CD4-positive, alpha-beta T cell treated with Interleukin-21 for 1 hour (primary cell): ENCODE results near the gene ABHD17A.
A peak's percentile ranks its signal among the peaks of the same experiment; 100 is the strongest.
"Not testable (repeated sequence)": the region's sequence is repeated elsewhere in the genome, so short reads cannot be mapped to it uniquely, and the experiment has no call there.

ENCODE experiments used
- DNase-seq: peaks from one replicate; pipeline ENCODE4 v3.0.0-alpha.2; 2020

ABHD17A gene

GRCh38 chr19:1909761-1910080 is 24.4 kb upstream of the ABHD17A start:
- DNase-seq: no peak

- DNase-seq: no peak
Measured at GRCh38 chr19:1908364-1908678, 23.0 kb upstream of the ABHD17A start.

- DNase-seq: no peak
Measured at GRCh38 chr19:1907563-1908363, 22.5 kb upstream of the ABHD17A start.

GRCh38 chr19:1906985-1907562 is 21.8 kb upstream of the ABHD17A start:
- no peak for DNase-seq

GRCh38 chr19:1905863-1906375 is 20.6 kb upstream of the ABHD17A start:
- DNase-seq: no peak

- peak; percentile 99 for DNase-seq
Measured at GRCh38 chr19:1905110-1905862, 20.0 kb upstream of the ABHD17A start, which contains the start of the genes ADAT3 and SCAMP4. Gene ADAT3, plus strand, starts transcription at chr19:1905399. Its CDS starts 6,649 bp downstream, at chr19:1912048. Gene SCAMP4, plus strand, starts transcription at chr19:1905399. Its CDS starts 9,621 bp downstream, at chr19:1915020.

- no peak for DNase-seq
Measured at GRCh38 chr19:1904860-1905109, 19.5 kb upstream of the ABHD17A start.

GRCh38 chr19:1902923-1903322 is 17.6 kb upstream of the ABHD17A start:
- DNase-seq: no peak

- DNase-seq: no peak
Measured at GRCh38 chr19:1901940-1902404, 16.7 kb upstream of the ABHD17A start.

- no peak for DNase-seq
Measured at GRCh38 chr19:1896508-1896907, 11.2 kb upstream of the ABHD17A start.

GRCh38 chr19:1893791-1894190 is 8.5 kb upstream of the ABHD17A start:
- DNase-seq: no peak

GRCh38 chr19:1889907-1890306 is 4.6 kb upstream of the ABHD17A start:
- DNase-seq: no peak

GRCh38 chr19:1888385-1888784 is 3.1 kb upstream of the ABHD17A start:
- no peak for DNase-seq

GRCh38 chr19:1886360-1886759 is 1.1 kb upstream of the ABHD17A start:
- not testable (repeated sequence) for DNase-seq

GRCh38 chr19:1884719-1885334 is 469 bp downstream of the ABHD17A start:
- DNase-seq: no peak

- DNase-seq: peak; percentile 70
Measured at GRCh38 chr19:1884291-1884718, 991 bp downstream of the ABHD17A start.

- no peak for DNase-seq
Measured at GRCh38 chr19:1883784-1884183, 1.5 kb downstream of the ABHD17A start.

- no peak for DNase-seq
Measured at GRCh38 chr19:1882786-1883692, 2.3 kb downstream of the ABHD17A start.

- DNase-seq: peak; percentile 90
Measured at GRCh38 chr19:1882089-1882785, 3.1 kb downstream of the ABHD17A start.

GRCh38 chr19:1881393-1882088 is 3.8 kb downstream of the ABHD17A start:
- DNase-seq: not testable (repeated sequence)
